Measurements from ENCODE around the gene IL4.
"Not testable (repeated sequence)": the region's sequence is repeated elsewhere in the genome, so short reads cannot be mapped to it uniquely, and the experiment has no call there.

The IL4 gene

DNA sequence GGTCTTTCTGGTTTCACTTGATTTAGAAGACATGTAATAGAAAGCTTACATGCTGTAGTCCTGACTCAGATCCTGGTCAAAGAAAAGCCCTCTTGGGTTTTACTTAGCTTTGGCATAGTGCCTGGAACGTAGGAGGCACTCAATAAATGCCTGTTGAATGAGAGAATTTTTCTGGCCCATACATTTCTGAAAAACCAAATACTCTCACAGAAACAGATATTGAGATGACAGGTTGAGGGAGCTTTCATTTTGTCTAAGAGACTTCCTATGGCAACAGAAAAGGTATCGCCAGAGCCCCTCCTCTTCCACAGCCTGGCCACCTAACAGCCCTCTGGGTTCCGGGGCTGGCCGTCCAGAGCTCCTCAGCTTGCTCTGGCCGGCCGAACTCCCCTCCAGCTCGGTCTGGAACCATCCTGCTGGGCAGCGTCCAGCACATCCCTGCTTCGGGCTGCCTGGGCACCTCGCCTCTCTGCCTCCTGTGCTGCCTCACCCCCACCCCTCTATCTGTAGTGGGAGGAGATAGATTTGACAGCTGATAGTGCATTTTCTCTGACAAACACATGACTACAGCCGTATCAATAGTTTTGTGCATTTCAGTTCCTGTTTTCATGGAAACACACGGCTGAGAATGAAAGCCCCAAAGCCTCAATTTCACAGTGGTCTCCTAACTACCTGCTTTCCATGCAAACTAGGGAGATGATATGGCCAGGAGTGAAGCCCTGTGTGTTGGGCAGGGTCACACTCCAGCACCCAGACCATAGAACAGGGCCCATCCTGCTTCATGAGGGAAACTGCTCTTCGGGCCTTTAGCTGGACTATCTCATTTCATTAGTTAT is 1.1 kb downstream of the IL4 start:
- DNase-seq (ENCODE audit: low read depth): peak; percentile 83

DNA sequence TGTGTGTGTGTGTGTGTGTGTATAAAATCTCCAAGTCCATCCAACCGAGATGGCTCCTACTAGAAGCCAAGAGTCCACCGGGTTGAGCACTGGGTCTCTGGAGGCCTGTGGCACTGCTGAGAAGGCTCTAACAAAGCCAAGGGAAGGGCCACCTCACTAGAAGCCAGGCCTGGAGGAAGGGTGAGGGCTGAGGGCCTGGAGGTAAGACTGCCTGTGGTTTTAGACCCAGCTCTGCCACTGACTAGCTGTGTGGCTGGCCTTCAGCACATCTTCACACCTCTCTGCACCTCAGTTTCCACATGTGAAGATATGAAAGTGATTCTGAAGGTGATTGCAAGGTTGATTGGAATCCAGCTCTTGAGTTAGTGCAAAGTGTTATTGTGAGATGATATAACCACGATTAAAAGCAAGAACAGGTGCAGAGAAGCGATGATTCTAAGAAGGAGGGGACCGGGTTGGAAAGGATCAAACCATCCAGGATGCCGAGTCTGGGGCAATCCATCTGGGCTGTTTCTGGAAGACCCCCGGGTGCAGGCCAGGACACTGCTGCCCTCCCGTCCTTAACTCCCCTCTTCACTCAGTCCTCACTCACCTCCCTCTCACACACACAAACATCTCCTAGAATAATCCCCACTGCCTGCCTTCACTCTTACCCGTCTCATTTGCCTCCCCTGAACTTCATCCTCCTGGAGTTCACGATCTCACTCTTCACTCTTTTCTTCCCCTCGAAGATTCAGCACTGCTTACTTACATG is 2.3 kb downstream of the IL4 start:
- DNase-seq (ENCODE audit: low read depth): no peak

GRCh38 chr5:132677191-132677590 is 3.4 kb downstream of the IL4 start:
- peak; percentile 71 for DNase-seq (ENCODE audit: low read depth)

- DNase-seq (ENCODE audit: low read depth): no peak
Measured at GRCh38 chr5:132677682-132678400, 4.1 kb downstream of the IL4 start.

DNA sequence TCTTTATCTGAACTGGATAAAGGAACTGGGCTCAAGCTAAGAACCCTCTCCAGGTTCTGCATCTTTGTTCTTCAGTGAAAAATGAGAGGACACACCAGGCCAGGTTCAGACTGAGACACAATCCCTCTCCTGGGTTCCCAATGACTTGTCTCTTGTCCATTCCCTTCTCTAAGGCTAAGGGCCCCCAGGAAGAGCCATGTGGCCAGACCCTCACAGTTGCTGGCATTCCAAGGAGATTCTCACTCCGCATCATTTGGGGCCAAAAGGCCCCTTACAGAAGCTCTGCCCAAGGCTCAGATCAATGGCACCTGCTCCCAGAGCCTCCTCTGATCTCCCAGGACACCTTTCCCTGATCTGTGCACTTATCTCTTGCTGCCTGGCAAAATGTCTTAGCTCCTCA is 4.9 kb downstream of the IL4 start:
- no peak for DNase-seq (ENCODE audit: low read depth)

DNA sequence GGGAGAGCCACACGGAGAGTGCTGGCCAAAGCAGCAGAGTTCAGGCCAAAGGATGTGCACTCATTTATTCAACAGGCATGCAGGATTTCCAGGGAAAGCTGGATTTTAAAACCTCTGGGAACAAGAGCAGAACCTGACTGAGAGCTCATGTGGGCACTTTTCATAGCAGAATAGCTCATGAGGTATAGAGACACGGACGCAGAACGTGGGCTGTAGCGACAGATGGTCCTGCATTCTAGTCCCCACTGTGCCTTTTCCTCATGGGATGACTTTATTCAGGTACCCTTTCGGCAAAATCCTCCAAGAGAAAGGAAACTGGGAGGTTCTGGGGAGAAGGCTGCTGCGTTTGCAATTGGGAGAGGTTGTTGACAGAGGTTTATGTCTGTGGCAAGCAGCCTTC is 5.4 kb downstream of the IL4 start:
- DNase-seq (ENCODE audit: low read depth): no peak

DNA sequence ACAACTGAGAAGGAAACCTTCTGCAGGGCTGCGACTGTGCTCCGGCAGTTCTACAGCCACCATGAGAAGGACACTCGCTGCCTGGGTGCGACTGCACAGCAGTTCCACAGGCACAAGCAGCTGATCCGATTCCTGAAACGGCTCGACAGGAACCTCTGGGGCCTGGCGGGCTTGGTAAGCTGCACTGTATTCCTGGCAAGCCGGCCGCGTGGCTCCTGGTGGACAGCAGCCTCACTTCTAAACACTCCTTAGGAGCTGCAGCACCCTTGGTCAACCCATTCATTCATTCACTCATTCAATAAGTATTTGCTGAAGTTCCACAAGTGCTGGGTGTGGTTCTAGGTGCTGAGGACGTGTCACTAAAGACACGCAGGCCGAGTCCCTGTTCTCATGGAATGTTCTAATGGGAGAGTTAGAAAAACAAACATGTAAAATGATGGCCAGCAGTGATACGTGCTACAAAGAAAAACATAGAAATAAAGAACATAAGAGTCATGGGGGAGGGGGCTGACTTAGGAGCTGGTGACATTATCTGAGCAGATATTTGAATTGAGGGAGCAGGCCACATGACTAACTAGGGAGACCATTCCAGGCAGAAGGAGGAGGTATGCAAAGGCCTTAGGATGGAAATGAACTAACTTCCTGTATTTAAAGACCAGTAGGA is 6.1 kb downstream of the IL4 start:
- no peak for DNase-seq (ENCODE audit: low read depth)

GRCh38 chr5:132680780-132681475 is 7.1 kb downstream of the IL4 start:
- no peak for DNase-seq (ENCODE audit: low read depth)

DNA sequence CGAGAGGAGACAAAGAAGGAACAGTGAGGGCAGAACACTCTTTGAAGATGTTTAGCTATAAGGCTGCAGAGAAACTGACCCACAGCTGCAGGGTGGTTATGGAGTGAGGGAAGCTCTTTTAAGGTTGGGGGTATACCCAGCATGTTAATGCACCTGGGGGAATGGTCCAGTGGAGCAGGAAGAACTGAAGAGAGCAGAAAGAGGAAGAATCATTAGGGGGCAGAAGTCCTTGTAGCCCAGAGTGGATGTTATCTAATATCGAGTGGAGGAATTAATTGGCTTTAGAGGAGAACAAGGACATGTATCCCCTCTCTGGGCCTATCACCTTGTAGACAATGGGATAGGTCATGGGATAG is 7.7 kb downstream of the IL4 start:
- DNase-seq (ENCODE audit: low read depth): no peak

GRCh38 chr5:132681983-132682382 is 8.2 kb downstream of the IL4 start:
- DNase-seq (ENCODE audit: low read depth): no peak

DNA sequence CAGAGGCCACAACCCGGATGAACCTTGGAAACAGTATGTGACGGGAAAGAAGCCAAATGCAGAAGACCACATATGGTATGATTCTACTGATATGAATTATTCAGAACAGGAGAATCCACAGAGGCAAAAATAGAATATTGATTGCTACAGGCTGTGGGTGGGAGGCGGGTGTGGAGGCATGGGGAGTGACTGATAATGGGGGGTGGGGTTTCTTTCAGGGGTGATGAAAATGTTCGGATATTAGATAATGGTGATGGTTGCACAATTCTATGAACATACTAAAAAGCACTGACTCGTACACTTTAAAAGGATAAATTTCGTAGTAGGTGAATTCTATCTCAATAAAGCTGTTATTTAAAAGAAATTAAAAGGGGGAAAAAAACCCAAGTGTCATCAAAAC is 10.7 kb downstream of the IL4 start:
- no peak for DNase-seq (ENCODE audit: low read depth)

DNA sequence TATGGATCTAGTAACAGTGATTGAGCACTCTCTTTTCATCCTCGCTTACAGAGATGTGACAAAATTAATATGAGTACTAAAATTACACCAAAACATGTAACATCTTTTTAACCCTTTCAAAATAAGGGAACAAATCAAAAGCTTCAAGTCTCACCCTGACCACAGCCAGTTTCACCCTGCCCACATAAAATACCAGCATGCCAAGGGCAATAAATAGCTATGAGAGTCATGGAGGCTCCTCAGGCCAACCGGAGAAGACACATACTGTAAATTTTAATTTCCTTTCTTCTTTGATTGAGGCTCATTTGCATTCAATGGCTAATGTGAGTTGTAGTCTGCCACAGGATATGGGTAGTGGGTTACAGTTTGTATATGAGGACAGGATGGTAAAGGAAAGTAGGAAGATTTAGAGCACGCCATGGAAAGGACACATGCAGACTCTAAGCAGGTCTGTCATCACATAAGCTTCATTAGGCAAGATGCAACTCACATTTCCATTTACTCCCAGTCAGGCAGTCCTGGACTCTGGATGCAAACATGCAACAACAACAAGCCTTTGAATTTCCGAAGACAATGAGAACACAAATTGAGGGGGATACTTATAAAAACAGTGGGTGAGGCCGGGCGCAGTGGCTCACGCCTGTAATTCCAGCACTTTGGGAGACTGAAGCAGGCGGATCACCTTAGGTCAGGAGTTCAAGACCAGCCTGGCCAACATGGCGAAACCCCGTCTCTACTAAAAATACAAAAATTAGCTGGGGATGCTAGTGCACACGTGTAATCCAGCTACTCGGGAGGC is 11.3 kb downstream of the IL4 start:
- DNase-seq (ENCODE audit: low read depth): no peak

GRCh38 chr5:132686193-132686592 is 12.4 kb downstream of the IL4 start:
- DNase-seq (ENCODE audit: low read depth): no peak

DNA sequence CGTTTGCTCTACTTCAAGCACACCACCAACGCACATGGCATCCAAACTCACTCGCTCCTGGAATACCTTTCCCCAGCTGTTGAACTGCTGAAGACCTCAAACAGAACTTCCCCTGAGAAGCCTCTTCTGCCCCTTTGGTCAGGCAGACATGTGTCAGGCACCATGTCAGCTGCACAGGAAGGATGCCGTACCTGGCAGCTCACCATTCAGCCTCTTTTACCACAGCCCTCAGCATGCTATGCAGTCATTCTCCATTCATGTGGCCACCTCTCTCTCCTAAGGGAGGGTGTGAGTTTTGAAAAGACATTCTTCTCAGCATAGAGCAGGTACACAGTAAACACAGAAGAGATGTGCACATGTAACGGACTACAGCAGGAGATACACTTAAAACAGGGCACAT is 14.2 kb downstream of the IL4 start:
- DNase-seq (ENCODE audit: low read depth): no peak

GRCh38 chr5:132688536-132689339 is 14.9 kb downstream of the IL4 start:
- no peak for DNase-seq (ENCODE audit: low read depth)

DNA sequence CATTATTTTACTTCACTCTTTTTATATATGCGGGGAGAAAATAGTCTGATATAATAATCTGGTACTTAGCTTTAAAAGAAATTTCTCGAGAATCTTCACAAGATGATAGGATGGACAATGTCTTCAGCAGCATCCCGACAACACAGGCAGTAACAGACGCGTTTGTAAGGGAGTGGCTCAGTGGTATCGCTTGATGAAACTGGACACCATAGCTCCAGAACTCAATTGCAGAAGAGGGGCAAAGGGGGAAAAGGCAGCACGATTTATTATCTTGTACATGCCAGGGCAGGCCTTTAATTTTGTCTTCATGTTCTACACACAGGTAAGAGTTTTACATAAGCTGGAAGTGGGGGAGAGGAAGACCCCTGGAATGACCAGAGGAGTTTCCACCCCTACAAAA is 15.7 kb downstream of the IL4 start:
- no peak for DNase-seq (ENCODE audit: low read depth)

- no peak for DNase-seq (ENCODE audit: low read depth)
Measured at GRCh38 chr5:132690156-132690555, 16.4 kb downstream of the IL4 start.

- DNase-seq (ENCODE audit: low read depth): not testable (repeated sequence)
Measured at GRCh38 chr5:132691755-132692631, 18.2 kb downstream of the IL4 start.

DNA sequence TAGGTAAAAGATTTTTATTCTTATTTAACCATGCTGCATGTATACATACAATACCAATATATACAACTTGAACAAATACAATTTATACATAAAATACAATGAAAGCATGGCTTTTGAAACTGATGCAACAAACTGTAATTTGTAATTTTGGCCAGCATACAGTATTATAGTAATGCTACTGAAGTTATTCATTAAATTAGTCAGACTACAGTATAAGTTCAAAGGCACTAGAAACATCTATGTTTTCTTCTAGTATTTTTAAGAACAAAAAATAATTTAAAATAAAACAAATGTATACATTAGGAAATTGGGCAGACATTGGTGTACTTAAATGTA is 18.8 kb downstream of the IL4 start:
- no peak for DNase-seq (ENCODE audit: low read depth)

Measured in HS-5 (cell line).